CD4-positive, alpha-beta T cell (primary cell): ENCODE measurements around the gene SLC49A4. TPM values are rescaled to one million over a fixed set of nuclear protein-coding genes. Genes with fewer than 3 reads are reported as not detected.

ENCODE experiments used
- ATAC-seq: fragments of 200-7000 bp; cut with Tn5 transposase; one replicate; pipeline ENCODE4 v1.10.0; 2022; ENCODE audit warnings: mild to moderate bottlenecking; ENCODE audit not compliant: poor library complexity
- CTCF ChIA-PET: fragments of 350-600 bp; sonication (Branson Sonifier 250); formaldehyde crosslinking; loops from one replicate; lab custom pipeline; 2021; ENCODE audit warnings: antibody characterized with exemption, inconsistent platforms; lab: Charles Lee
- POLR2A ChIA-PET: fragments of 350-600 bp; sonication (Branson Sonifier 250); formaldehyde crosslinking; loops from one replicate; lab custom pipeline; 2021; ENCODE audit warnings: antibody characterized with exemption, inconsistent platforms; lab: Charles Lee
- DNase-seq, 14 experiments: peaks; one replicate each; pipeline ENCODE4 v3.0.0-alpha.2; 2013 to 2020; ENCODE audit warnings: mixed read lengths in 2 of 14
- H3K27ac ChIP-seq, 2 donors: one replicate each; pipeline versions ENCODE4 v1.5.1 to v1.7.0; 2013; ENCODE audit warnings: low read length in 2 of 2, low read depth in 1 of 2, mild to moderate bottlenecking in 1 of 2
- H3K27me3 ChIP-seq, 2 experiments: 1 replicate in 1 of 2; 2 replicates in 1 of 2; pipeline versions ENCODE4 v1.6.1 to v1.7.0; 2013; ENCODE audit warnings: low read length in 2 of 2, control low read depth in 1 of 2, mild to moderate bottlenecking in 1 of 2, moderate library complexity in 1 of 2; ENCODE audit not compliant: insufficient read depth in 2 of 2, control insufficient read depth in 1 of 2
- H3K36me3 ChIP-seq: one replicate; pipeline ENCODE4 v1.6.1; 2013; ENCODE audit warnings: low read length, control low read depth; ENCODE audit not compliant: insufficient read depth
- H3K4me1 ChIP-seq: one replicate; pipeline ENCODE4 v1.6.1; 2013; ENCODE audit warnings: low read length, control low read depth; ENCODE audit not compliant: insufficient read depth
- H3K4me3 ChIP-seq: one replicate; pipeline ENCODE4 v1.5.1; 2013; ENCODE audit warnings: mild to moderate bottlenecking, low read length, moderate library complexity
- H3K9me3 ChIP-seq, 2 experiments: 1 replicate in 1 of 2; 2 replicates in 1 of 2; pipeline versions ENCODE4 v1.6.1 to v1.7.0; 2013; ENCODE audit warnings: low read length in 2 of 2, mild to moderate bottlenecking in 2 of 2, control low read depth in 1 of 2, moderate library complexity in 1 of 2; ENCODE audit not compliant: control insufficient read depth in 1 of 2, insufficient read depth in 1 of 2
- H3K27ac Mint-ChIP-seq: one replicate; pipeline ENCODE4 v1.8.0; 2020; ENCODE audit warnings: mixed read lengths
- H3K27me3 Mint-ChIP-seq: one replicate; pipeline ENCODE4 v1.8.0; 2021; ENCODE audit warnings: mixed read lengths
- H3K36me3 Mint-ChIP-seq: one replicate; pipeline ENCODE4 v1.8.0; 2021; ENCODE audit warnings: low read depth, mixed read lengths
- H3K4me1 Mint-ChIP-seq: one replicate; pipeline ENCODE4 v1.8.0; 2021; ENCODE audit warnings: low read depth, mixed read lengths
- H3K4me3 Mint-ChIP-seq: one replicate; pipeline ENCODE4 v1.8.0; 2020; ENCODE audit warnings: mild to moderate bottlenecking, mixed read lengths
- H3K9me3 Mint-ChIP-seq: one replicate; pipeline ENCODE4 v1.8.0; 2020; ENCODE audit warnings: mixed read lengths
- CTCF ChIP-seq: fragments of 200-600 bp; IDR thresholded peaks from one replicate; pipeline ENCODE4 v1.8.0; 2022; ENCODE audit warnings: antibody characterized with exemption, mild to moderate bottlenecking
- intact Hi-C, 2 experiments: fragments of 100-400 bp; cut with DNase I in 1 of 2; cut with micrococcal nuclease in 1 of 2; formaldehyde crosslinking; loops; one replicate each; pipeline versions ENCODE4 v1.15.1 to v1.9.0; 2023 to 2025; cut with DNase I, micrococcal nuclease
- total RNA-seq, 174 experiments: library from RNA in 2 of 174; stranded (reverse) in 2 of 174; gene quantifications; one replicate each; pipeline ENCODE4 v1.2.3 and lab custom pipeline; 2021 to 2026

The SLC49A4 gene
- total RNA-seq, 2 experiments from 2014 or later: 4.7 to 5.1 TPM

GRCh38 chr3:122925756-122926155 is 130.9 kb downstream of the SLC49A4 start:
- Histone ChIP-seq H3K27ac (no peak overlapping the region), H3K4me3 (no peak overlapping the region), H3K27me3 (peaks cover 13 to 17% of the 10 kb centered on the region in 2 experiments), H3K4me1 (peaks cover 9% of the 10 kb centered on the region), H3K9me3 (no peaks in the 10 kb centered on the region), H3K36me3 (no peaks in the 10 kb centered on the region)
- Mint-ChIP-seq H3K4me1 (no peaks in the 10 kb centered on the region), H3K27ac (no peak overlapping the region), H3K4me3 (no peak overlapping the region), H3K27me3 (peaks cover 16% of the 10 kb centered on the region), H3K36me3 (no peaks in the 10 kb centered on the region), H3K9me3 (no peaks in the 10 kb centered on the region)
- DNase-seq: no peak
- POLR2A ChIA-PET: no interaction called here
- no peak for ATAC-seq
- CTCF ChIA-PET: no interaction called here
- intact Hi-C loops: no loop called here
- no peak for TF ChIP-seq CTCF

- Histone ChIP-seq H3K9me3 (no peaks in the 10 kb centered on the region), H3K27ac (no peak overlapping the region), H3K27me3 (peaks cover 11 to 17% of the 10 kb centered on the region in 2 experiments), H3K4me1 (peaks cover 9% of the 10 kb centered on the region), H3K36me3 (no peaks in the 10 kb centered on the region), H3K4me3 (no peak overlapping the region)
- CTCF ChIA-PET: no interaction called here
- TF ChIP-seq CTCF: no peak
- H3K27me3 Mint-ChIP-seq: peaks cover 11% of the 10 kb centered on the region
- no peaks in the 10 kb centered on the region for H3K9me3 Mint-ChIP-seq
- ATAC-seq (no peak), DNase-seq (no peak)
- no peak overlapping the region for H3K4me3 Mint-ChIP-seq
- H3K4me1 Mint-ChIP-seq: no peaks in the 10 kb centered on the region
- POLR2A ChIA-PET: no interaction called here
- H3K36me3 Mint-ChIP-seq: no peaks in the 10 kb centered on the region
- H3K27ac Mint-ChIP-seq: no peak overlapping the region
- intact Hi-C loops: no loop called here
These were observed 131.5 kb downstream of the SLC49A4 start for GRCh38 chr3:122926322-122926721.

- ATAC-seq (no peak), DNase-seq (no peak)
- no peaks in the 10 kb centered on the region for H3K36me3 ChIP-seq
- ChIA-PET CTCF (no interaction called here), POLR2A (no interaction called here)
- Mint-ChIP-seq H3K27me3 (peaks cover 7% of the 10 kb centered on the region), H3K4me1 (no peaks in the 10 kb centered on the region), H3K27ac (no peak overlapping the region), H3K9me3 (no peaks in the 10 kb centered on the region), H3K36me3 (no peaks in the 10 kb centered on the region), H3K4me3 (no peak overlapping the region)
- intact Hi-C loops: no loop called here
- peaks cover 6% of the 10 kb centered on the region for H3K4me1 ChIP-seq
- H3K9me3 ChIP-seq: no peaks in the 10 kb centered on the region
- TF ChIP-seq CTCF: no peak
- H3K4me3 ChIP-seq: no peak overlapping the region
- no peak overlapping the region for H3K27ac ChIP-seq
- H3K27me3 ChIP-seq: peaks cover 11 to 13% of the 10 kb centered on the region in 2 experiments
These were observed 131.9 kb downstream of the SLC49A4 start for GRCh38 chr3:122926811-122927210.
